Measurements from ENCODE around the gene PDCD1.

Gene PDCD1

DNA sequence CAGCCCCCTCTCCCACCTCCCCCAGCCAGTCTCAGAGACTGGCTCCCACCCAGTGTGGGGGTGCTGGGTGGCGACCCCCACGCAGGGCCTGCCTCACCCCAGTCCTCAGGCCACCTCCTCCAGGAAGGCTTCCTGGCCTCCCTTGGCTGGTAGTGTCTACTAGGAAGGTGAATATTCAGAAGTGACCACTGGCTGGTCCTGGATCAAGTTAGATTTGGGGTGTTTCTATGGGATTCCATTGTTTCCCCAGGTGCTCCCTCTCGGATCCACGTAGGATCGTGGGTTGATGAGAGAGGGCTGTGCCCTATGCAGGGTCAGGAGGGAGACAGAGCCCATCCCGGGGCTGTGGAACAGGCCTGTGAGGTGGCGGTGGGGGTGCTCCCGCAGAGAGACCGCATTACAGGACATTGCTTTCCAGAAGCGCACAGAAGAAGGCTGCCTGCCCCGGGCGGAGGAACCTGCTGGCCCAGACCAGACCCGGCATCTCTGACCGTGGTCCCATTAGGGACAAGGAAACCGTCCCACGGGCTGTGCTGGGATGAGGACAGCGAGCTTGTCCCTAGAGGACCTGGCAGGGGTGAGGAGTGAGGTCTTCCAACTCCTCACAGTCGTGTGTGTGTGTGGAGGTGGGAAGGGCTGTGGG, 3.3 kb downstream of the PDCD1 start:
- no peak overlapping the region for H3K27ac ChIP-seq
- no peak for TF ChIP-seq ZFX (IDR thresholded peaks at IDR 0.05; ENCODE audit: borderline replicate concordance)
- TF ChIP-seq, protein P1, sequence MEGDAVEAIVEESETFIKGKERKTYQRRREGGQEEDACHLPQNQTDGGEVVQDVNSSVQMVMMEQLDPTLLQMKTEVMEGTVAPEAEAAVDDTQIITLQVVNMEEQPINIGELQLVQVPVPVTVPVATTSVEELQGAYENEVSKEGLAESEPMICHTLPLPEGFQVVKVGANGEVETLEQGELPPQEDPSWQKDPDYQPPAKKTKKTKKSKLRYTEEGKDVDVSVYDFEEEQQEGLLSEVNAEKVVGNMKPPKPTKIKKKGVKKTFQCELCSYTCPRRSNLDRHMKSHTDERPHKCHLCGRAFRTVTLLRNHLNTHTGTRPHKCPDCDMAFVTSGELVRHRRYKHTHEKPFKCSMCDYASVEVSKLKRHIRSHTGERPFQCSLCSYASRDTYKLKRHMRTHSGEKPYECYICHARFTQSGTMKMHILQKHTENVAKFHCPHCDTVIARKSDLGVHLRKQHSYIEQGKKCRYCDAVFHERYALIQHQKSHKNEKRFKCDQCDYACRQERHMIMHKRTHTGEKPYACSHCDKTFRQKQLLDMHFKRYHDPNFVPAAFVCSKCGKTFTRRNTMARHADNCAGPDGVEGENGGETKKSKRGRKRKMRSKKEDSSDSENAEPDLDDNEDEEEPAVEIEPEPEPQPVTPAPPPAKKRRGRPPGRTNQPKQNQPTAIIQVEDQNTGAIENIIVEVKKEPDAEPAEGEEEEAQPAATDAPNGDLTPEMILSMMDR (IDR thresholded peaks at IDR 0.05), result no peak

DNA sequence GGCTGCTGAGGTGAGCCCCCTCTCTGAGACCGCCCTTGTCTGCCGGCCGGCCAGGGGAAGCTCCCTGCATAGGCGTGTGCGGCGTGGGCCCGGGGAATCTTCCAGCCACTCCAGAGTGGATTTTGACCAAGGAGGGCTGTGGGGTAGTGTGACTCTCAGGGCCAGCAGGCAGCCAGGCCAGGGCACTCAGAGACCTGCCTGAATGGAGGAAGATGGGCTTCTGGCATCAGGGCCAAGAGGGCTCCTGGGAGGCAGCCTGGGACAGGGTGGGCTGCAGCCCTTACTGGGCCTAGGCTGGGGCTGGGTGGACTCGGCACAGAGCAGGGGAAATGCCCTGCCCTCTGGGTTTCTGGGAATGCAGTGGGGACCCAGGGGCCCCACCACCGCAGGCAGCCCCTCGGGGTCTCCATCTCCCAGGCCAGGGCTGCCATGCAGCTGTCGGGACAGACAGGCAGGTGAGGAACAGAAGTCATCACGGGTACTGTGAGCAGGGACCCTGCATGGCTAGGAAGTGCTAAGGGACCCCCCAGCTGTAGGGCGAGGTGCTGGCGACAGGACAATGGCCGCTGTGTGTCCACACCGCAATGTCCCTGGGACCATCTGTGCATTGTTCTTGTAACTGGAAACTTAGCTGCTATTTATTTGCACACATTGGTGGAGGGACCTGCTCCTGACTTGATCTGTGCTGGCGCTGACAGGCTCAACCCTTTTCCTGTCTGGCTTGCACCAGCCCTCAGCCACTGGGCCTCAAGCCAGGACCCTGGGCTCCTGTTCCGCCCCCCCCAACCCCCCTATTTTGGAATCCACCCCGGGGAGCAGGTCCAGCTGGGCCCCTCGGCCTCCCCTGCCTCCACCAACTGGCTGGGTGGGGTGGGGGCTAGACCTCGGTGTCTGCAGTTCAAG, 4.1 kb downstream of the PDCD1 start:
- TF ChIP-seq ZFX (IDR thresholded peaks at IDR 0.05; ENCODE audit: borderline replicate concordance), result no peak
- TF ChIP-seq, protein P1 (IDR thresholded peaks at IDR 0.05), result no peak
- H3K27ac ChIP-seq, result no peak overlapping the region

DNA sequence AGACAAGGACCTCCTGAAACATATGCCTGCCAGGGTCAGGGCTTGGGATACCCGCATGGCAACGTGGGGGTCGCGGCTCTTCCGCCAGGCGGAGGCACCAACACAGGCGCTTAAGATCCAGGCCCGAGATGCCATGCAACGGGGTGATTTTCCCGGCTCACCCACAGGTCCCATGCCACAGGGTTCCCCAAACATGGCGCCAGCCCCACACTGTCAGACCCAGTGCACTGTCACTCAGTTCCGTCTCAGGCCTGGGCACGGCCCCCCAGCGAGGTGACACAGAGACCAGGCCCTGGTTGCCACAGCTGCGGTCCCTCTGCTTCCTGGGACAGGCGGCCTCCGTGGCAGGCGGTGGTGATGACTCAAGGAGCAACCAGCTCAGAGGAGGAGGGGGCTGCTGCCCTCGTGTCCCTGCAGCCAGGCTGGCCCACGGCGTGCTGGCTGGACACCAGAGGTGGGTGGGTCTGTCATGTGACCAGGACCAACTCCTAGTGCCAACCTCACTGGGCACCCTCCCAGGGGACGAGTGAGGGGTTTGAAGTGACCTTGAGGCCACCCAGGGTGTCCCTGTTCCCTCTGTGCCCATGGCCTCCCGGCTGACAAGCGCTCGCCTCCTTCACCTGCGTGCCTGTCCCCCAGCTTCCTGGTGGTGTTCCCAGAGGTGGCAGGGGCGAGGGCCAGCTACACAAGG, 4.9 kb downstream of the PDCD1 start:
- H3K27ac ChIP-seq, result no peak overlapping the region
- TF ChIP-seq, protein P1 (IDR thresholded peaks at IDR 0.05), result no peak
- TF ChIP-seq ZFX (IDR thresholded peaks at IDR 0.05; ENCODE audit: borderline replicate concordance), result no peak

DNA sequence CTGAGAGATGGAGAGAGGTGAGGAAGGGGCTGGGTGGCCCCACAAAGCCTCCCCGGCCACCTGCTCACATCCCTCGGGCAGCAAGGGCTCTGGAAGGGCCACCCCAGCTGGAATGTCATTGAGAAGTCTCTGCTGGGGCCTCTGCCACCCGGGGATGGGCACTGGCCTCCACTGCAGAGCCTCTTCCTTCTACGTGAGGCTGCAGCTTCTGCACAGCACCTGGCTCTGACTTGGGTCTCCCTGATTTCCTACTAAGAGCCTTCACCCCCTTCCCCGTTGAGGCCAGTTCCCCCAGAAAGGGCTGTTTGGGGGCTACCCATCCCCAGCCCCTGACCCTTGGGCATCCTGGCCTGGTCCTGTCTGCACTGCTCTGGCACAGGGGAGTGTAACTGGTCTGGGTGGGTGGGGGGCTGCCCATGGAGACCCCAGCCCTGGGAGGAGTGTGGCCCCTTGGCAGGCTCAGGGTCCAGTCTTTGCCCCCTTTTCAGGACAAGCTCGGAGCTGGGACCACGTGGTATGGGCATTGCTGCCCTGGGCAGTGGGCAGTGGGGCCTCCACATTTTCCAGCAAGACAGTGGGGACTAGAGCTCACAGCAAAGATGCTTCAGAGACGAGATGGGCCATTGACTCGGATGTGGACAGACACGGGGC, 5.6 kb downstream of the PDCD1 start:
- H3K27ac ChIP-seq, result no peak overlapping the region
- TF ChIP-seq, protein P1 (IDR thresholded peaks at IDR 0.05), result no peak
- TF ChIP-seq ZFX (IDR thresholded peaks at IDR 0.05; ENCODE audit: borderline replicate concordance), result no peak

DNA sequence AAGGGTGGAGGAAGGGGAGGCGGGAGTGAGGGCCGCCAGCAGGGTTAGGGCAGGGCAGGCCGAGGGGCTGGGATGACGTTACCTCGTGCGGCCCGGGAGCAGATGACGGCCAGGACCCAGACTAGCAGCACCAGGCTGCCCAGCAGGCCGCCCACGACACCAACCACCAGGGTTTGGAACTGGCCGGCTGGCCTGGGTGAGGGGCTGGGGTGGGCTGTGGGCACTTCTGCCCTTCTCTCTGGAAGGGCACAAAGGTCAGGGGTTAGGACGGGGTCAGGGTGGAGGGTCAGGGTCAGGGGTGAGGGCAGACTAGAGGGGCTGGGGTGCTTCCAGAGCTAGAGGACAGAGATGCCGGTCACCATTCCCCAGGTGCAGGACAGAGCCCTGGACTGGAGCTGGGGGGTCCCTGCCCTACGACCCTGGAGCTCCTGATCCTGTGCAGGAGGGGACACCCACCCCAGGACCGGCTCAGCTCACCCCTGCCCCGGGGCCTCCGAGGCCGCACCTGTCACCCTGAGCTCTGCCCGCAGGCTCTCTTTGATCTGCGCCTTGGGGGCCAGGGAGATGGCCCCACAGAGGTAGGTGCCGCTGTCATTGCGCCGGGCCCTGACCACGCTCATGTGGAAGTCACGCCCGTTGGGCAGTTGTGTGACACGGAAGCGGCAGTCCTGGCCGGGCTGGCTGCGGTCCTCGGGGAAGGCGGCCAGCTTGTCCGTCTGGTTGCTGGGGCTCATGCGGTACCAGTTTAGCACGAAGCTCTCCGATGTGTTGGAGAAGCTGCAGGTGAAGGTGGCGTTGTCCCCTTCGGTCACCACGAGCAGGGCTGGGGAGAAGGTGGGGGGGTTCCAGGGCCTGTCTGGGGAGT, 6.3 kb downstream of the PDCD1 start:
- no peak overlapping the region for H3K27ac ChIP-seq
- TF ChIP-seq, protein P1 (IDR thresholded peaks at IDR 0.05), result no peak
- TF ChIP-seq ZFX (IDR thresholded peaks at IDR 0.05; ENCODE audit: borderline replicate concordance), result no peak

DNA sequence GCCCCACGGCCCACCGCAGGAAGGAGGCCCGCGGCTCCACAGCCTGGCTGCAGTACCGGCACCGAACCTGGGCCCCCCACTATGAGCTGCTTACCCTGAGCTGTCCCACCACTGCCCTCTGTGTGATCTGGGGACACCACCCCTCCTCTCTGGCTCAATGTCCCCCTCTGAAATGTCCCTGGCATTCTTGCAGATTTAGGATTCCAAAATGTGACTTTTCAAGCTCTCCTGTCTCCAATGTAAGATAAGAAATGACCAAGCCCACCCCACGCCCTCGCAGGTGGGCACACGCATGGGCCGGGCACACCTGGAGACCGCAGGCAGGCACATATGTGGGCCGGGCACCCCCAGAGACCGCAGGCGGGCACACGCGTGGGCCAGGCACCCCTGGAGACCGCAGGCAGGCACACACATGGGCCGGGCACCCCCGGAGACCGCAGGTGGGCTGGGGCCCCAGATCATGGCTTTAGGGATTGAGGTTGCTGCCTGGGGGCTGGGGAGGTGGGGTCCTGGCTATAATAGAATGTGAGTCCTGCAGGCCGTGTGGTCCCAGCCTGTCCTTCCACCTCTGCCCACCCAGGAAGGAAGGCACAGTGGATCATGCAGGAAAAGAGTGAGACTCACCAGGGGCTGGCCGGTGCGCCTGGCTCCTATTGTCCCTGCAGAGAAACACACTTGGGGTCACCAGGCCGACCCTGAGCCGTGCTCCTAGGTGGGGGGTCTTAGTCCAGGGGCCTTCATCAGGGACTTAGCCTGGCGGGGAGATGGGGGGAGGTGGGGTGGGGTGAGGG, 7.2 kb downstream of the PDCD1 start:
- no peak for TF ChIP-seq ZFX (IDR thresholded peaks at IDR 0.05; ENCODE audit: borderline replicate concordance)
- TF ChIP-seq, protein P1 (IDR thresholded peaks at IDR 0.05), result no peak

More for the DNA sequence above, 7.2 kb downstream of the PDCD1 start:
- no peak overlapping the region for H3K27ac ChIP-seq
